ENCODE measurements around the gene NLGN2. TPM values are rescaled to one million over a fixed set of nuclear protein-coding genes. Genes with fewer than 3 reads are reported as not detected.
A peak's percentile ranks its signal among the peaks of the same experiment; 100 is the strongest.

Gene NLGN2
- total RNA-seq, 1 donor from 2014 or later, result 44.8 TPM

- intact Hi-C loops (cut with DNase I), result no loop called here
- ATAC-seq (no peak), DNase-seq (ENCODE audit: low spot score) (no peak)
These were observed 1.2 kb downstream of the NLGN2 start for GRCh38 chr17:7408863-7409262.

GRCh38 chr17:7409716-7410115 lies 2.1 kb downstream of the NLGN2 start:
- DNase-seq (ENCODE audit: low spot score) (no peak), ATAC-seq (no peak)
- intact Hi-C loops (cut with DNase I), result no loop called here

- ATAC-seq, result no peak
- intact Hi-C loops (cut with DNase I), result no loop called here
These were observed 3.2 kb downstream of the NLGN2 start for GRCh38 chr17:7410634-7411426.

GRCh38 chr17:7411427-7411750 lies 3.7 kb downstream of the NLGN2 start:
- no peak for DNase-seq (ENCODE audit: low spot score)
- ATAC-seq, result no peak
- intact Hi-C loops (cut with DNase I), result no loop called here

More at GRCh38 chr17:7410634-7411426, 3.2 kb downstream of the NLGN2 start:
- DNase-seq (ENCODE audit: low spot score), result no peak

GRCh38 chr17:7413346-7413985 lies 5.8 kb downstream of the NLGN2 start:
- ATAC-seq (peak; percentile 39), DNase-seq (ENCODE audit: low spot score) (no peak)
- intact Hi-C loops (cut with DNase I), result no loop called here

GRCh38 chr17:7414837-7415236 lies 7.2 kb downstream of the NLGN2 start:
- intact Hi-C loops (cut with DNase I), result no loop called here
- no peak for ATAC-seq

GRCh38 chr17:7415784-7416183 lies 8.1 kb downstream of the NLGN2 start:
- ATAC-seq (no peak), DNase-seq (ENCODE audit: low spot score) (no peak)
- intact Hi-C loops (cut with DNase I), result no loop called here

More at GRCh38 chr17:7414837-7415236, 7.2 kb downstream of the NLGN2 start:
- no peak for DNase-seq (ENCODE audit: low spot score)

GRCh38 chr17:7416323-7416722 lies 8.7 kb downstream of the NLGN2 start:
- ATAC-seq (no peak), DNase-seq (ENCODE audit: low spot score) (no peak)
- intact Hi-C loops (cut with DNase I), result no loop called here

- DNase-seq (ENCODE audit: low spot score) (no peak), ATAC-seq (no peak)
- intact Hi-C loops (cut with DNase I), result no loop called here
These were observed 9.5 kb downstream of the NLGN2 start for GRCh38 chr17:7417056-7417655.

GRCh38 chr17:7418472-7419152 lies 11.0 kb downstream of the NLGN2 start:
- ATAC-seq, result no peak
- intact Hi-C loops (cut with DNase I), result no loop called here

GRCh38 chr17:7419819-7420610 lies 12.4 kb downstream of the NLGN2 start, which contains the start of gene SPEM1:
SPEM1 (plus strand) TSS chr17:7420324; CDS start chr17:7420385, 61 bp downstream.
- ATAC-seq, result no peak
- no peak for DNase-seq (ENCODE audit: low spot score)
- intact Hi-C loops (cut with DNase I), result no loop called here

More at GRCh38 chr17:7418472-7419152, 11.0 kb downstream of the NLGN2 start:
- DNase-seq (ENCODE audit: low spot score), result no peak

GRCh38 chr17:7421186-7421585 lies 13.5 kb downstream of the NLGN2 start:
- intact Hi-C loops (cut with DNase I), result no loop called here
- DNase-seq (ENCODE audit: low spot score), result no peak
- no peak for ATAC-seq

GRCh38 chr17:7423679-7424078 lies 16.0 kb downstream of the NLGN2 start:
- no peak for ATAC-seq
- intact Hi-C loops (cut with DNase I), result no loop called here
- no peak for DNase-seq (ENCODE audit: low spot score)

- intact Hi-C loops (cut with DNase I), result no loop called here
- DNase-seq (ENCODE audit: low spot score) (no peak), ATAC-seq (no peak)
These were observed 17.7 kb downstream of the NLGN2 start, which contains the start of gene SPEM2 for GRCh38 chr17:7425316-7425715. SPEM2 (plus strand) TSS chr17:7425616; CDS start chr17:7425689, 73 bp downstream.

GRCh38 chr17:7425756-7426155 lies 18.1 kb downstream of the NLGN2 start:
- DNase-seq (ENCODE audit: low spot score) (no peak), ATAC-seq (no peak)
- intact Hi-C loops (cut with DNase I), result no loop called here

- DNase-seq (ENCODE audit: low spot score) (no peak), ATAC-seq (no peak)
- intact Hi-C loops (cut with DNase I), result no loop called here
These were observed 18.7 kb downstream of the NLGN2 start for GRCh38 chr17:7426203-7426863.

GRCh38 chr17:7426896-7427489 lies 19.3 kb downstream of the NLGN2 start:
- no peak for ATAC-seq
- no peak for DNase-seq (ENCODE audit: low spot score)
- intact Hi-C loops (cut with DNase I), result no loop called here

GRCh38 chr17:7427549-7427948 lies 19.9 kb downstream of the NLGN2 start:
- intact Hi-C loops (cut with DNase I), result no loop called here
- DNase-seq (ENCODE audit: low spot score), result no peak
- no peak for ATAC-seq
